ENCODE results near the gene RAB3GAP2.
"Not testable (repeated sequence)": the region's sequence is repeated elsewhere in the genome, so short reads cannot be mapped to it uniquely, and the experiment has no call there.

The RAB3GAP2 gene, protein sequence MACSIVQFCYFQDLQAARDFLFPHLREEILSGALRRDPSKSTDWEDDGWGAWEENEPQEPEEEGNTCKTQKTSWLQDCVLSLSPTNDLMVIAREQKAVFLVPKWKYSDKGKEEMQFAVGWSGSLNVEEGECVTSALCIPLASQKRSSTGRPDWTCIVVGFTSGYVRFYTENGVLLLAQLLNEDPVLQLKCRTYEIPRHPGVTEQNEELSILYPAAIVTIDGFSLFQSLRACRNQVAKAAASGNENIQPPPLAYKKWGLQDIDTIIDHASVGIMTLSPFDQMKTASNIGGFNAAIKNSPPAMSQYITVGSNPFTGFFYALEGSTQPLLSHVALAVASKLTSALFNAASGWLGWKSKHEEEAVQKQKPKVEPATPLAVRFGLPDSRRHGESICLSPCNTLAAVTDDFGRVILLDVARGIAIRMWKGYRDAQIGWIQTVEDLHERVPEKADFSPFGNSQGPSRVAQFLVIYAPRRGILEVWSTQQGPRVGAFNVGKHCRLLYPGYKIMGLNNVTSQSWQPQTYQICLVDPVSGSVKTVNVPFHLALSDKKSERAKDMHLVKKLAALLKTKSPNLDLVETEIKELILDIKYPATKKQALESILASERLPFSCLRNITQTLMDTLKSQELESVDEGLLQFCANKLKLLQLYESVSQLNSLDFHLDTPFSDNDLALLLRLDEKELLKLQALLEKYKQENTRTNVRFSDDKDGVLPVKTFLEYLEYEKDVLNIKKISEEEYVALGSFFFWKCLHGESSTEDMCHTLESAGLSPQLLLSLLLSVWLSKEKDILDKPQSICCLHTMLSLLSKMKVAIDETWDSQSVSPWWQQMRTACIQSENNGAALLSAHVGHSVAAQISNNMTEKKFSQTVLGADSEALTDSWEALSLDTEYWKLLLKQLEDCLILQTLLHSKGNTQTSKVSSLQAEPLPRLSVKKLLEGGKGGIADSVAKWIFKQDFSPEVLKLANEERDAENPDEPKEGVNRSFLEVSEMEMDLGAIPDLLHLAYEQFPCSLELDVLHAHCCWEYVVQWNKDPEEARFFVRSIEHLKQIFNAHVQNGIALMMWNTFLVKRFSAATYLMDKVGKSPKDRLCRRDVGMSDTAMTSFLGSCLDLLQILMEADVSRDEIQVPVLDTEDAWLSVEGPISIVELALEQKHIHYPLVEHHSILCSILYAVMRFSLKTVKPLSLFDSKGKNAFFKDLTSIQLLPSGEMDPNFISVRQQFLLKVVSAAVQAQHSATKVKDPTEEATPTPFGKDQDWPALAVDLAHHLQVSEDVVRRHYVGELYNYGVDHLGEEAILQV (N-terminal part only)

DNA sequence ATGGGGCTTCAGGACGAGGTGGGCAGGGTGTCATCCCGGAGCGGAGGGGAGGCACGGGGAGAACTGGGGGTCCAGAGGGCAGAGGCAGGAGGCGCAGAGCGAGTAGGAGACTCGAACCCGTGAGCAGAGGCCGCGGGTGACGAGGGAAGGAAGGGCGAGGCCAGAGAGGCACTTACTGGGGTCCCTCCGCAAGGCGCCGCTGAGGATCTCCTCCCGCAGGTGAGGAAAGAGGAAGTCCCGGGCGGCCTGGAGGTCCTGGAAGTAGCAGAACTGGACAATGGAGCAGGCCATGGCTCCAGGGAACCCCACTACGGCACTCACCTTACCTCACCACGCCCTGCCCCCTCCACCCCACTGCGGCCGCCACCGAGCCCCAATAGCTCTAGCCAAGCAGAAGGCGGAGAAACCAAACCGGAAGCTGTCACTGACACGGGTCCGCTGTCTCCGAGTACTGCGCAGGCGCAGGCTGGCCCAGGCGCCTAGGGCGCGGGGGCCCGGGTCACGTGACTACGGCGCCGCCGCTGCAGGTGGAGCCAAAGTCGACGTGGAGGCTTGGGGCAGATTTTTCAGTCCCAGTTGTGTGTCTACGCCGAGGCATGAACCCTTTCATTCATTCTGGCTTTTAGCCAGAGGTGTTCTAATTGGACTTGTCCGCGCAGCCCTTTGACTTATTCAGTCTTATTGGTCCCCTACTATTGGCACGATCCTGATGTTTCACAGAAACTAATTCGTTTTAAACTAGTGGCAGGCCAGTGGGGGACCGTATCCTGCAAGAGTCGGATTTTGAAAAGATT is at the start of gene RAB3GAP2:
TSS of gene RAB3GAP2 (minus strand) at position 407 of the 794 bp plus-strand sequence. CDS start at position 291, 116 bp downstream.
- peak; percentile 98 for DNase-seq (ENCODE audit: low spot score)

DNA sequence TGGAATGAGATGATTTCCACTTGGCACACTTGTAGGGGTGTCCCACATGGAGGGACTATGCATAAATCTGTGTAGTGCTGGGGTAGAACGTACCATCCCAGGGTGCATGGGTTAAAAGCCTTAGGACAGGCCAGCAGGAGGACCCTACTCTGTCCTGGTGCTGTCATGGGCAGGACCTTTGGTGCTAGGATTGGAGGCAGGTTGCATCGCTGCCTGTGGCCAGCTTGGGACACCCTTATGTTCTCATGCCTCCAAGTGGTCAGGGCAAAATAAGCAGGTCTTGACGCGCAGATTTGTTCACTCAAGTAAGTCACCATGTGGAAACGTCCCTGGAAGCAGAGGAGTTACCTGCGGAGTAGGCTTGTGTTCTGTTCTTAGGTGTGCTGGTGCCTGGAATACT is 49.5 kb upstream of the RAB3GAP2 start:
- no peak for DNase-seq (ENCODE audit: low spot score)

DNA sequence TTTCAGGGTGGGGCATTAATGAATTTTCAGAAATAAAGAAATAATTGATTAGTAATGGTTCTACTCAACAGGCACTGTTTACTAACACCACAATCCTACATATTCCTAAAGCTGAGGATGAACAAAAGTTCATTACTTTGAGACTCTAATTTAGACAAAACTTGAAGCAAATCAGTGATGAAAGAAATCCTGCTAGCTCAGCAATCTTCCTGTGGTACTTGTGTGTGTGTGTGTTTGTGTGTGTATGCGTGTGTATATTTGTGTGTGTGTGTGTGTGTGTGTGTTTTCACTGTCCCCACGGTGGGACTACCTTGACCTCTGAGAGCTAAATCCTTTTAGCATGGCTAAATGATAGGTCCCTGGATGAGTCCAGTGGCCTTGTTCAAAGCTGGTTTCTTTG is 48.5 kb upstream of the RAB3GAP2 start:
- DNase-seq (ENCODE audit: low spot score) = no peak

DNA sequence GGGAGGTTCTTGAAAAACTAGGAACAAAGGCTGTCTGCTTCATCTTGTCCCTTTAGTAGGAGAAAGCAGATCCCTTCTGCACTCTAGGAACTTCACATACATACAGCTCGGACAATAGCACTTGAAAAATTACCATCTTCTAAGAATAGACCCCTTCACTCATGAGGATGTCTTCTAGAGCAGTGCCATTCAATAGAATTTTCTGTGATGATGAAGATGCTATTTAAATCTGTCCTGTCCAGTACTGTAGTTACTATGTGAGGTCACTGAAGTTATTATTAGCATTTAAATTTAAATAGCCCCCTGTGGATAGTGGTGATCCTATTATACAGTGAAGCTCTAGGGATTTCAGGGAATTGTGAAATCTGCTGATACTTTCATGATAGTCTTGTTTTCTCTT is 46.4 kb upstream of the RAB3GAP2 start:
- DNase-seq (ENCODE audit: low spot score) = no peak

DNA sequence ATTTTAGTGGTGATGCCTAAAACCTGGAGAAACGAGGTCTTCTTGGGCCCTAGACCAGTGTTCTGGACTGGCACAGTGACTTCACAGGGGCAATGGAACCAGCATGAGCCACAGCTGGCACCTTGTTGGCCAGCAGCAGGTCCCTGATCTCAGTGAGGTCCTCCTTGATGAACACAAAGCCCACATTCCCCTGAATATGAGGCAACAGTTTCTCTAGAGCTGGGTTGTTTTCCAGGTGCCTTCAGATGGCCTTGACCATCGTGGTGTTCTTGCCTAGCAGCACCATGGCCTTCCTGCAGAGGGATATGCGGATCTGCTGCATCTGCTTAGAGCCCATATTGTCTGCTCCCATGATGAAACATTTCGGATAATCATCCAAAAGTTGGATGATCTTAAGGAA is 44.9 kb upstream of the RAB3GAP2 start:
- DNase-seq (ENCODE audit: low spot score) = no peak

DNA sequence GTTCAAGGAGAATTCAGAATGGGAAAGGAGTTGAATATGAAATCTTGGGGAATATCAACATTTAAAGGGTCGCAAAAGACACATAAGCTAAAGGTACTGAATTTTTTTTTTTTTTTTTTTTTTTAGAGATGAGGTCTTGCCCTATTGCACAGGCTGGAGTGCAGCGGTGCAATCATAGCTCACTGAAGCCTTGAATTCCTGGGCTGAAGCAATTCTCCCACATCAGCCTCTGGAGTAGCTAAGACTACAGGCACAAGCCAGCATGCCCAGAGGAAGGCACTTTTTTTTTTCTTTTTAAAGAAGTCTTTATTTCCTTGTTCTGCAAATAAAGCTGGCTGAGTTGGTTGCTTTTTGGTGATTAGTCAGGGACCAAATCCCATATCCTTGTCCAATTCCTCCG is 44.1 kb upstream of the RAB3GAP2 start:
- no peak for DNase-seq (ENCODE audit: low spot score)

DNA sequence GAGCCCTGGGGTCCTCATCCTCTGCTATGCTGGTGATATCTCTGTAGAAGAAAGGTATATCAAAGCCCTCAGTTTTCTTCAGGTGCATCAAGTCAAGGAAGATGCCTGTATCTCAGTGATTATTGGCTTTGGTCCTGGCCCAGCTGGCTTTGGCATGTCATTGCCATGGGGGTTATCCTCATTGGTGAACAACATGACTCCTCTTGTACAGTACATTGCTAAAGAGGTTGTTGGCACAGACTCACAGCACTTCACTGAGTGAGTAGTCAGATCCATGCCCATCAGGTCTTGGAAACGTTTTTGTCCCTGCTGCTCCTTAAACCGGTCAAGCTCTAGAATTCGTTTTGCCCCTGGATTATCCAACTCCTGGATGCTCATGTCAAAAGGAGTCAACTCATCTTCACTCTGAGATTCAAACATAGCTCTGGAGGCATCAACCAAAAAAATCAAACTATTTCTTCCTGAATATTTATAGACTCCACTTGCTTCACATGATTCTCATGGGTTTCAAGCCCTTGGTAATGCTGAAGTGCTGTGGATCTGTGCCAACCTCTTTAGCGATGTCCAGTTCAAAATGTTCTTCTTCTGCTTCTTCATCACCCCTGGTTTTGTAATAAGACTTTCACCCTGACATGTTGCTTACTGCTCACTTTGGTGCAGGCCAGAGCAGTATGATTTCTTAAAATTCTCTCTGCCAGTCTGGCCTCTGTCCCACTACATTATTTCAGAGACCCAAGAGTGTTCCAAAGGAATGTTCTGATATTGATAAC is 43.0 kb upstream of the RAB3GAP2 start:
- DNase-seq (ENCODE audit: low spot score) = no peak

DNA sequence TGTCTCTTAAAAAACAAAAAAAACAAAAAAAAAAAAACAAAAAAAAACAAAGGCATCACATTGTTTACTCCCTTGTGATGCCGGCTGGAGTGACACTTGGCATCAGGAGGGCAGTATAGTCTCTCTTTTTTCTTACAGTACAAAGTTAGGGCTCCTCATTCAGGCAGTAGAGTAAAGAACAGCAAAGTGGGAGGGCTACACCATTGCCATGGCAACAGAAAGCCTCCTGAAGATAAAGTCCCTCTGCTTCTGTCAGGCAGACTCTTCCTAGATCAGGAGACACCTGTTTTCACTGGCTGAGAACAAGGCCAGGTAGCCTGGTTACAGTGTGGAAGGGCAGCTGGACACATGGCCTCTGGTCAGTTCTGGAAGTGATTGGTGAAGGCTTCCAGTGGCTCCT is 41.3 kb upstream of the RAB3GAP2 start:
- DNase-seq (ENCODE audit: low spot score) = no peak

DNA sequence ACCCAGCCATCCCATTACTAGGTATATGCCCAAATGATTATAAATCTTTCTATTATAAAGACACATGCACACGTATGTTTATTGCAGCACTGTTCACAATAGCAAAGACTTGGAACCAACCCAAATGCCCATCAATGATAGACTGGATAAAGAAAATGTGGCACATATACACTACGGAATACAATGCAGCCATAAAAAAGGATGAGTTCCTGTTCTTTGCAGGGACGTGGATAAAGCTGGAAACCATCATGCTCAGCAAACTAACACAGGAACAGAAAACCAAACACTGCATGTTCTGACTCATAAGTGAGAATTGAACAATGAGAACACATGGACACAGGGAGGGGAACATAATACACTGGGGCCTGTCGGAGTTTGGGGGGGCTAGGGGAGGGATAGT is 37.9 kb upstream of the RAB3GAP2 start:
- DNase-seq (ENCODE audit: low spot score) = not testable (repeated sequence)

DNA sequence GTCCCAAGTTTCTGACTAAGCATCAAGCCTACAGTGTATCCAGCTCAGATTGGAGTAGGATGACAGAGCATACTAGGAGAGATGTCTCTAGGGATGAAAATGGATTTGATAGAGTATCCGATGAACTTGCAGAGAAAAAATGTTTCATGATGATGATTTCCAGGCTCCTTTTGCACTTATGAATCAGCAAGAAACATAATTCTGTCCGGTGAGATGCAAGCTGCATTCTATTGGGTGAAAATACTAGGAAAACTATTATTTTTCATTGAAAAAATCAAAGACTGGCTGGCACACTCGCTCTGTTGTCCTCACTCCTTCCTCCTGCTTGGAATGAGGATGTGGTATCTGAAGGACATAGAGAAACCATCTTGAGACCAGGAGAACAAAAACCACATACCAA is 35.4 kb upstream of the RAB3GAP2 start:
- DNase-seq (ENCODE audit: low spot score) = no peak

DNA sequence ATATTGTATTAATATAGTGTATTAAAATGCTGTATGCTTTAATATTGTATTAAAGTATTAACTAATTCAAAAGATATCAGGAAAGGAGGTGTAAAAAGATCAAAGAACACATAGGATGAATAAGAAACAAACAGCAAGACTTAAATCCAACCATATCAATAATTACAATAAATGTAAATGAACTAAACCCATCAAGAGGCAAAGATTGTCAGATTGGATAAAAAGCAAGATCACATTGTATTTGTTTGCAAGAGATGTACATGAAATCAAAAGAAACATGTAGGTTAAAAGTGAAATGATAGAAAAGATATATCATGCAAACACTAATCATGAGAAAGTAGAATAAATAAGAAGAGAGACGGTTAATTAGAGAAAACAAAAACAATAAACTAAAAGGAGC is 34.1 kb upstream of the RAB3GAP2 start:
- no peak for DNase-seq (ENCODE audit: low spot score)

DNA sequence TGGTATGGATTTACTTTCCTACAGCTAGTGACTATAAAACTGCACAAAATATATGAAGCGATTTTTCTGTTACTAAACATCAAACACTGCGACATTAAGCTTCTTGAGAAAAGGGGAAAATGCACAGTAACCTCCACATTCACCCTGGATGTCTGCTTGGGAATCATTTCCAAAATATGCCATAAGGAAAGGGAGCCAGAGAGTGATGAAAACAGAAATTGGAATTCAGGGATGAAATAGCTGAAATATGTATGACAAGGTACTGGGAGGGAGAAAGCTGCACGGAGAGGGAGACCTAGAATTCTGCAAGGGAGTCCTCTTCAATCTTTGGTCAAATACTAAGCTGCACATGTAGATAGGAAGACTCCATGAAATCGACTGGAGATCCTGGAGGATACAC is 31.6 kb upstream of the RAB3GAP2 start:
- DNase-seq (ENCODE audit: low spot score) = no peak

DNA sequence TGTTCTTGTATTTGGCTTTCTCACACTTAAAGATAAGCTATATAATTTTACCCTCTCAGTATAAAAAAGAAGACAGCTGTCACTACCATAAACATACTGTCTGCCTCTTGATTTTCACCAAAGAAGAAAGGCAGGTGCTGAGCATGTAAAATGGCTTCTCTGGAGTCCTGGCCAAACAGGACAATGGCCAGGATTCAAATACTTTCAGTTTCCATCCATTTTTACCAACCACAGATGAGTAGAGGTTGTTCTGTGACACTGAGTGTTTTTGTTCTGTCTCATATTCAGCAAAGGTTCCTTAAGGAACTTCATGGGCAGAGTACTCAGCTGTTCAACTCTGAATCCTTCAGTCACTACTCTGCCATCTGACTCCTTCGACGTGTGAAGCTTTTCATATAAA is 29.4 kb upstream of the RAB3GAP2 start:
- DNase-seq (ENCODE audit: low spot score) = no peak

DNA sequence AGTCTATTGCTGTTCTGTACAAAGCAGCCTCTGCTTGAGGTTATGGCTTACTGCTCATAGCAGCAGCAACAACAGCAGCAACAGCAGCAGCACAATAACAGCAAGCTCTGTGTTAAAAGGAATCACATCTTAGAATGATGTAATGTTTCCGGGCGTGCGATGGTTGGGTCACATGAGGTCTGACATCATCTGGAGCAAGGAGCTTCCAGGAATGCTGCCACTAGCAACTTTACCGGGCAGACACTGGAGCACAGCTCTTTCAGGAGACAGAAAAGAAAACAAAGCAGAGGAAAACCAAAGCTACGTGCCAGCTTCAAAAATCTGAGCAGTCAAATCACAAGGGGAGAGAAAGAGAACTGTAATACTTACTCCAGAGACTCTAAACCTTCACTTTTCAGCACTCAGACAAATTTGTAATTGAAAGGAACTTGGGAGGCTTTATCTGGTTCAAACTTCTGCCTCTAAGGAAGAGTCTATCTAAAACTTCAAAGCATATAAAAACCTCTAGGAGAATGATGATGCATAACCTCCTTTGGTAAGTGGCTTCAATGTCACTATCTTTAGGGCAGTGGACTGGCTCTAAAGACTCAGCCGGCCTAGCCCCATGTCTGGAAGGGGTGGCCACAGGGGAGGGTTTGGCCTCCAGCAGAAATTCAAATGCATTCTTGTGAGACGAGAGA is 28.3 kb upstream of the RAB3GAP2 start:
- no peak for DNase-seq (ENCODE audit: low spot score)

DNA sequence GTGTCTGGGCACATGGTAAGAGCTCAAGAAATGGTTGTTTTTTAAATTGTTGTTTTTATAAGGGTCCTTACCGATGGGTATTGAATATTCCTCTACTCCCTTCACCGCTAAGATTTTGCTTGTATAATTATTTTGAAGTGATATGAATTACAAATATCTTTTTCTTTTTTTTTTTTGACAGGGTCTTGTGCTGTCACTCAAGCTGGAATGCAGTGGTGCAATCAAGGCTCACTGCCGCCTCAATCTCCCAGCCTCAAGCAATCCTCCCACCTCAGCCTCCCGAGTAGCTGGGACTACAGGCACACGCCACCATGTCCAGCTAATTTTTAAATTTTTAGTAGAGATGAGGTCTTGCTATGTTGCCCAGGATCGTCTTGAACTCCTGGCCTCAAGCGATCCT is 27.1 kb upstream of the RAB3GAP2 start:
- no peak for DNase-seq (ENCODE audit: low spot score)

DNA sequence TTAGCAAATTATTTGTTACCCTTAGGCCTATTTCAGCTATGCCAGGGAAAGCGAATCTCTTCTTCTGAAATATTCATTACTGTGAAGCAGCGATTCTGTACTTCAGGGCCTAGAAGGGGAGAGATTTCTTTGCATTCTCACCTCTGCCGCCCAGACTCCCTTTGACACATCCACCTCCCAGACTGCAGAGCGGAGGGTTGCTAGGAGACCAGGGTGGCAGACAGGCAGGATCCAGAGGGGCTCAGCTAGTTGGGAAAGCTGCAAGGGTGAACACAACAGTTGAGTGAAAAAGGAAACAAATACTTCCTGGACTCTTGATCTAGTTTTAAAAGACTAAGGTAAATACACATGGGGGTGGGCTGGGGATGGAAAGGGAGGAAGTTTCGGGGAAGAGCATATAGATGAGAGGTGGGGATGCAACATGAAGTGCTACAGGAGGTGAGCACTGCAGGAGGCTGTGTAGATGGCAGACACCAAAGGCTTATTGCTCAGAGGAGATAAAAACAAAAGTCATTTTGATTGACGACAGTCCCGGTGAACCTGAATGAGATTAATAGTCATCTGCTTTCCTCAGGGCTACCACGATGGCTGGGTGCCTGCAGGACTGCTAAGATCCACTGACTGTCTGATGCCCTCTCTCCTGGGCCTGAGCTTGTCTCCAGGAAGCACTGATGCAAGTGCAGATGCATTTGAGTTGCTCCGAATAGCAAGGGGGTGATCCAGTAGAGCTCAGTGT is 26.4 kb upstream of the RAB3GAP2 start:
- DNase-seq (ENCODE audit: low spot score) = no peak

DNA sequence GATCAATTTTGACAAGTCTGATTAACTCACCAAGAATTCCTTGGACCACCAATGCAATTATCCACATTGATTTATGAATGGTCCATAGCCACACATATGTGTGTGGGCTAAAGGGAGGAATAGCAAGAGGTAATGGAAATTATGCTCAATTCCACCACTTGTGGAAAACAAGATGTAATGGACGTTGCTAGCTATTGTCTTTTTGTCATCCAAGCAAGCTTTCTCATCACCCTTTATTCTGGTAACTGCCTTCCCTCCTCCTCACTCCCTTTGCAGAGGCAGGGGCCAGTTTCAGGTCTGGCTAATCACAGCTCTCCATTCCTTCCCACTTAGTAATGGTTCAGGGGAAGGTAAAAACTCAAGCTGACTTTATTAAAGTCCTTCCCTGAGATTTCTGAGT is 24.7 kb upstream of the RAB3GAP2 start:
- no peak for DNase-seq (ENCODE audit: low spot score)

DNA sequence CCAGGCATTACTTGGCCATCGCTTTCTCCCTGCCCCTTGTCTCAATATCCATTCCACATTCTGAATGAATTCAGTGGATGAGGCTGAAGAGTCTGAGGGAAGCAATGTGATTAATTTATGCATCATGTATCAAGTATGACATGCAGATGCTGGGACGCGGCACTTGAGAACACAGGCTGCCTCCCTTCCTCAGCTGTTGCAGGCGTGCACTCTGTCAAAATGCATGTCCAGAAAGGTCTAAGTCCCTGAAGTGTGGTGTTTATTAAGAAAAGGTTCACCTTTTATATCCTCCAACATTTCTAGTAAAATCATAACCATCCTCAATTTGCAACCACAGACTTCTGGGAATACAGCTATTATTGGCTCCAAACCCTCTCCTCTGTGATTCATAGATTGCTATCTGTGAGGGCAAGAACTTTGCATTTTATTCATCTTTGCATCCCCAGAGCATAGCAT is 22.6 kb upstream of the RAB3GAP2 start:
- no peak for DNase-seq (ENCODE audit: low spot score)

DNA sequence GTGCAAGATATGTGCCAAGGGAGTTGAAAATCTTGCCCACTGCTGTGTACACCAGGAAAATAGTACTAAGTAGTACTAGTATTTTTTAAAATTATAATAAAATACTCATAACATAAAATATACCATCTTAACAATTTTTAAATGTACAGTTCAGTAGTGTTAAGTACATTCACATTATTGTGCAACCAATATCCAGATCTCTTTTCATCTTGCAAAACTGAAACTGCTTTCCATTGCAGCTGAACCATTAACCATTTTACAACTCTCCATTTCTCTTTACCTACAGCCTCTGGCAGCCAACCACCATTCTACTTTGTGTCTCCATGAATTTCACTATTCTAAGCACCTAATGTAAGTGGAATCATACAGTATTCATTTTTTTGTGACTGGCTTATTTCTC is 19.3 kb upstream of the RAB3GAP2 start:
- no peak for DNase-seq (ENCODE audit: low spot score)
